Kidney (tissue), 14 donors: Measurements from ENCODE around the gene METTL25B. TPM values are rescaled to one million over a fixed set of nuclear protein-coding genes. Genes with fewer than 3 reads are reported as not detected.

ENCODE experiments used
- DNase-seq, 5 donors: peaks; one replicate each; pipeline ENCODE4 v3.0.0-alpha.2; 2013 to 2020
- FAIRE-seq: peaks from 2 replicates; lab custom pipeline; 2012; peaks lifted over from hg19 to GRCh38; lab: Jason Lieb, UNC
- H3K27ac ChIP-seq, 2 donors: one replicate each; pipeline ENCODE4 v1.7.0; 2013; ENCODE audit warnings: low read depth in 2 of 2, low read length in 2 of 2, inconsistent platforms in 1 of 2
- H3K27me3 ChIP-seq: one replicate; pipeline ENCODE4 v1.7.1; 2013; ENCODE audit warnings: low read length, inconsistent platforms; ENCODE audit not compliant: control insufficient read depth, insufficient read depth
- H3K36me3 ChIP-seq, 3 donors: one replicate each; pipeline versions ENCODE4 v1.7.0 to v1.7.1; 2013; ENCODE audit warnings: low read length in 3 of 3, control low read depth in 1 of 3, inconsistent platforms in 1 of 3; ENCODE audit not compliant: insufficient read depth in 3 of 3, control insufficient read depth in 2 of 3
- H3K4me1 ChIP-seq, 3 donors: one replicate each; pipeline versions ENCODE4 v1.7.0 to v1.7.1; 2013; ENCODE audit warnings: low read length in 3 of 3, inconsistent platforms in 1 of 3, low read depth in 1 of 3; ENCODE audit not compliant: control insufficient read depth in 2 of 3, insufficient read depth in 2 of 3
- H3K4me3 ChIP-seq, 3 donors: one replicate each; pipeline versions ENCODE4 v1.7.0 to v1.8.1; 2013; ENCODE audit warnings: low read length in 3 of 3, control low read depth in 1 of 3, inconsistent platforms in 1 of 3
- H3K9ac ChIP-seq, 3 donors: one replicate each; pipeline versions ENCODE4 v1.7.0 to v1.7.1; 2013; ENCODE audit warnings: low read length in 3 of 3, control low read depth in 1 of 3, inconsistent platforms in 1 of 3
- H3K9me3 ChIP-seq, 3 donors: one replicate each; pipeline versions ENCODE4 v1.7.0 to v1.7.1; 2013; ENCODE audit warnings: low read length in 3 of 3, control low read depth in 1 of 3, inconsistent platforms in 1 of 3; ENCODE audit not compliant: control insufficient read depth in 2 of 3, insufficient read depth in 1 of 3
- CTCF ChIP-seq: IDR thresholded peaks from 3 replicates; pipeline ENCODE4 v1.5.1; 2012; ENCODE audit warnings: mild to moderate bottlenecking, moderate library complexity, borderline replicate concordance; ENCODE audit not compliant: insufficient read depth; ENCODE audit errors: extremely low read depth
- intact Hi-C: fragments of 100-400 bp; cut with DNase I; formaldehyde crosslinking; loops from one replicate; pipeline ENCODE4 v1.11.1; 2022
- polyA plus RNA-seq: library from polyadenylated mRNA; stranded (reverse); fragments of 350-450 nt; fragmentation: Illumina TruSeq; extraction: RNeasy Lipid Tissue Mini Kit (QIAGEN cat#74804); gene quantifications from one replicate; pipeline ENCODE4 v1.2.3, GENCODE V29; 2014; ENCODE audit warnings: low read depth, low replicate concordance; ENCODE audit not compliant: insufficient read depth
- total RNA-seq: library from RNA; stranded (reverse); fragmentation: NEBNext Ultra II Directional; extraction: Animal tissue kit (Norgen Biotek cat#: 25700); gene quantifications from one replicate; pipeline ENCODE4 v1.2.1, GENCODE V29; 2021
- donor health status: control.
- donor health status: control.
- donor health status: control.
- donor health status: control.
- donor health status: control.
- donor health status: DM: yes; HTN: yes; CAD: no.
- donor health status: Normal renal cell carcinoma (clear cell type).

METTL25B gene
- total and polyA plus RNA-seq, 2 donors from 2014 or later = 29.4 to 35.2 TPM

DNA sequence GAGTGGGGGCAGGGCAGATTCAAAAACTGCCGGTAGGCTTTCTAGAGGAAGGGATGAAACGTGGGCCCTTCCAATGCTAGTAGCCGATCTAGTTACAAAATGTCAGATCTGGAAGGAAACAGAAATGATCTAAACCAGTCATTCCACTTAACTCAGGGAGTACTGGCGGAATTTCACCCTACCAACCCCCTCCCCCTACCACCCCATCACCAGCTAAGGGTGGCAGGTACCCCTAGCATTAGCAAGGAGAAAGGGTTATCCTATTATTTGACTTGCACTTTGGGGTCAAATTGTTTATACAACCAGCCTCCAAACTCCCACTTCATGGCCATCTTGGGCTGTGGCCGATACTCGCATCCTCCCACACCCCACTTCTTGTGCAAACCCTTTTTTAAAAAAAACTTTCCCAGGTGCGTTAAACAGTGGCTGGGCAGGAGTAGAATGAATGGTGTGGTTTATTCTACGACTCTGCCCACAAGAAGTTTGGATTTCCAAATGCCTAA, 13.3 kb downstream of the METTL25B start:
- FAIRE-seq (no peak), DNase-seq (no peak)
- Histone ChIP-seq H3K9me3 (no peaks in the 10 kb centered on the region), H3K36me3 (peaks cover 0 to 21% (median 9%) of the 10 kb centered on the region in 3 donors), H3K9ac (peak overlapping the region in 2 of 3 donors; percentile 19 to 66), H3K4me3 (peak overlapping the region; percentile 0 to 96 (median 26)), H3K27ac (peak overlapping the region; percentile 76 to 90), H3K4me1 (peaks cover 0 to 20% (median 17%) of the 10 kb centered on the region in 3 donors), H3K27me3 (no peaks in the 10 kb centered on the region)
- no peak for TF ChIP-seq CTCF
- intact Hi-C loops = no loop called here

- no peak overlapping the region for H3K4me3 ChIP-seq
- intact Hi-C loops = no loop called here
- peak overlapping the region in 1 of 2 donors; percentile 90 for H3K27ac ChIP-seq
These were observed 13.7 kb downstream of the METTL25B start for GRCh38 chr1:156742017-156742416.

DNA sequence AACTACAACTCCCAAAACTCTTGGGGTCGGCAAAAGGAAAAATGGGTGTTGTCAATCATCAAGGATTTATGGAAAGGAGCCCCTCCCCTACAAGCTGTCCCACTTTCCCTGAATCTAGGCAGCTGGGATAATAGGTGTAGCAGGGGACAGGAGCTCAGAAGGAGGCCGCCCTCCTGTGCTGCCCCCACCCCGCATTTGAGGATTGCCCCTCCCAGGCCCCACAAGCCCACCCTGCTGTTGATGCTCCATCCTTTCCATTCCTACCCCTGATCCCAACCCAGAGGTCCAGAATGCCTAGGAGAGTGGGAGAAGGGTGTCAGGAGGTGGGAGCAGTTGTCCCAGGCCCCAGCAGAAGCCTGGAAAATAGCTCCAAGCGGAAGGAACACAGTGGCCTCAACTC, 14.5 kb downstream of the METTL25B start:
- H3K4me1 ChIP-seq = peaks cover 0 to 25% (median 23%) of the 10 kb centered on the region in 3 donors
- DNase-seq (no peak), FAIRE-seq (no peak)
- no peaks in the 10 kb centered on the region for H3K9me3 ChIP-seq
- H3K36me3 ChIP-seq = peaks cover 0 to 21% (median 6%) of the 10 kb centered on the region in 3 donors
- TF ChIP-seq CTCF = no peak
- H3K27ac ChIP-seq = no peak overlapping the region
- intact Hi-C loops = no loop called here
- H3K27me3 ChIP-seq = no peaks in the 10 kb centered on the region
- H3K9ac ChIP-seq = no peak overlapping the region
- no peak overlapping the region for H3K4me3 ChIP-seq

More at GRCh38 chr1:156742017-156742416, 13.7 kb downstream of the METTL25B start:
- no peak overlapping the region for H3K9ac ChIP-seq
- peaks cover 0 to 20% (median 17%) of the 10 kb centered on the region in 3 donors for H3K4me1 ChIP-seq
- TF ChIP-seq CTCF = no peak
- peaks cover 0 to 21% (median 7%) of the 10 kb centered on the region in 3 donors for H3K36me3 ChIP-seq
- no peaks in the 10 kb centered on the region for H3K9me3 ChIP-seq
- FAIRE-seq (no peak), DNase-seq (no peak)
- no peaks in the 10 kb centered on the region for H3K27me3 ChIP-seq
